Lower lobe of right lung (tissue), 2 donors: ENCODE data around the gene ETV6. TPM values are rescaled to one million over a fixed set of nuclear protein-coding genes. Genes with fewer than 3 reads are reported as not detected.
"Not testable (repeated sequence)": the region's sequence is repeated elsewhere in the genome, so short reads cannot be mapped to it uniquely, and the experiment has no call there.

ENCODE experiments used
- ATAC-seq, 2 donors: fragments of 200-7000 bp; cut with Tn5 transposase; one replicate each; pipeline ENCODE4 v1.9.1; 2020 to 2022; ENCODE audit warnings: mild to moderate bottlenecking in 2 of 2, moderate library complexity in 2 of 2
- DNase-seq: peaks from one replicate; pipeline ENCODE4 v3.0.0-alpha.2; 2020
- H3K27ac ChIP-seq: fragments of 200-600 bp; one replicate; pipeline ENCODE4 v1.8.0; 2022
- H3K27me3 ChIP-seq: fragments of 200-600 bp; one replicate; pipeline ENCODE4 v1.8.0; 2022; ENCODE audit warnings: low read depth
- H3K36me3 ChIP-seq: fragments of 200-600 bp; one replicate; pipeline ENCODE4 v1.8.0; 2022; ENCODE audit warnings: mild to moderate bottlenecking
- H3K4me1 ChIP-seq: fragments of 200-600 bp; one replicate; pipeline ENCODE4 v1.8.0; 2022
- H3K4me3 ChIP-seq: fragments of 200-600 bp; one replicate; pipeline ENCODE4 v1.8.0; 2022; ENCODE audit warnings: mild to moderate bottlenecking
- H3K9me3 ChIP-seq: fragments of 200-600 bp; one replicate; pipeline ENCODE4 v1.8.0; 2022
- intact Hi-C: fragments of 100-400 bp; cut with DNase I; formaldehyde crosslinking; loops from one replicate; pipeline ENCODE4 v1.11.0; 2022
- total RNA-seq: library from RNA; stranded (reverse); fragmentation: NEBNext Ultra II Directional; extraction: Animal tissue kit (Norgen Biotek cat#: 25700); gene quantifications from one replicate; pipeline ENCODE4 v1.2.1, GENCODE V29; 2021
- TF ChIP-seq, protein P1 (sequence below): fragments of 200-600 bp; IDR thresholded peaks from one replicate; pipeline ENCODE4 v1.8.0; 2022; ENCODE audit warnings: antibody characterized with exemption, mild to moderate bottlenecking
- donor health status: DM: no; HTN: yes; CAD: no; lungs with severe emphysema.

The ETV6 gene
- total RNA-seq, 1 donor from 2014 or later = 48.4 TPM

DNA sequence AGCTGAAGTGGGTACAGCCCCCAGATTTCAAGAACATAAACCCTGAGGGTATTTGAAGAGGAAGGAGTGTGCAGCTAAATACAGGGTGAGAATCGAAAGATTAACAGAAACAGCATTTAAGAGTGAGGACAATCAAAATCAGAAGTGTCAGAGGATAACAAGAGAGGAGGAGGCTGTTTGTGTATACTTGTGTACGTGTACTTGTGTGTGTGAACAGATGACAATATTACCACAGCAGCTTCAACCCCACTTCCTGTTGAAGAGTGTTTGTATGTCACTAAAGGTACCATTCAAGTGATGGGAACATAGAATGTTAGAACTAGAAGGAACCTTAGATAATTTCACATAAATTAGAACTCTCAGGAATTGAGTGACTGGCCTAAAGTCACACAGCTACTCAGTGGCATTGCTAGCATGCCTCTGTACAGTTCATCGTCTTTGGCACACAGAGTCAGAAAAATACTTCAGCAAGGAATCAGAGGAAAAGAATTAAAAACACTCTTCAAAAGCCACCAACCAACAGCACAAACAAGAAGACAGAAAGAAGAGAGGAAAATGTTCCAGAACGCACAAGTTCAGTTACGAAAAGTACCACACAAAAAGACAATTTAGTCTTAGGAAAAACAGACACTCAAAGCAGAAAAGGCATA, 256.9 kb downstream of the ETV6 start:
- Histone ChIP-seq H3K4me1 (no peaks in the 10 kb centered on the region), H3K4me3 (no peak overlapping the region), H3K27ac (no peak overlapping the region), H3K36me3 (no peaks in the 10 kb centered on the region), H3K27me3 (no peaks in the 10 kb centered on the region), H3K9me3 (peaks cover 4% of the 10 kb centered on the region)
- intact Hi-C loops = no loop called here
- ATAC-seq = no peak
- TF ChIP-seq, protein P1, sequence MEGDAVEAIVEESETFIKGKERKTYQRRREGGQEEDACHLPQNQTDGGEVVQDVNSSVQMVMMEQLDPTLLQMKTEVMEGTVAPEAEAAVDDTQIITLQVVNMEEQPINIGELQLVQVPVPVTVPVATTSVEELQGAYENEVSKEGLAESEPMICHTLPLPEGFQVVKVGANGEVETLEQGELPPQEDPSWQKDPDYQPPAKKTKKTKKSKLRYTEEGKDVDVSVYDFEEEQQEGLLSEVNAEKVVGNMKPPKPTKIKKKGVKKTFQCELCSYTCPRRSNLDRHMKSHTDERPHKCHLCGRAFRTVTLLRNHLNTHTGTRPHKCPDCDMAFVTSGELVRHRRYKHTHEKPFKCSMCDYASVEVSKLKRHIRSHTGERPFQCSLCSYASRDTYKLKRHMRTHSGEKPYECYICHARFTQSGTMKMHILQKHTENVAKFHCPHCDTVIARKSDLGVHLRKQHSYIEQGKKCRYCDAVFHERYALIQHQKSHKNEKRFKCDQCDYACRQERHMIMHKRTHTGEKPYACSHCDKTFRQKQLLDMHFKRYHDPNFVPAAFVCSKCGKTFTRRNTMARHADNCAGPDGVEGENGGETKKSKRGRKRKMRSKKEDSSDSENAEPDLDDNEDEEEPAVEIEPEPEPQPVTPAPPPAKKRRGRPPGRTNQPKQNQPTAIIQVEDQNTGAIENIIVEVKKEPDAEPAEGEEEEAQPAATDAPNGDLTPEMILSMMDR = no peak
- DNase-seq = no peak

DNA sequence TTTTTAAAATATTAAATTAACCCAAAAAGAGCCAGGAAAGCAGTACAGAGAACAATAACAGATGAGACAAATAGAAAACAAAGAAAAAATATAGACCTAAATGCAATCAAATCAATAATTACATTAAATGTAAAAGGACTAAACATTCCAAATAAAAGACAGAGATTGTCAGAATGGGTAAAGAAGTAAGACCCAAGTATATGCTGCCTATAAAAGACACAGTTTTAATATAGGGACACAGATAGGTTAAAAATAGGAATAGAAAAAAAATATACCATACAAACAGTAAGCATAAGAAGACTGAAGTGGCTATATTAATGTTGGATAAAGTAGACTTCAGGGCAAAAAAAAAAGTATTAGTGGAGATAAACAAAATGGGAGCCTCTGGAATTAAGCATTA, 258.2 kb downstream of the ETV6 start:
- intact Hi-C loops = no loop called here
- TF ChIP-seq, protein P1 = no peak
- no peak overlapping the region for H3K4me3 ChIP-seq
- H3K4me1 ChIP-seq = no peaks in the 10 kb centered on the region
- no peak for ATAC-seq
- H3K27ac ChIP-seq = no peak overlapping the region
- no peaks in the 10 kb centered on the region for H3K27me3 ChIP-seq
- no peaks in the 10 kb centered on the region for H3K36me3 ChIP-seq
- DNase-seq = no peak
- H3K9me3 ChIP-seq = peaks cover 4% of the 10 kb centered on the region

DNA sequence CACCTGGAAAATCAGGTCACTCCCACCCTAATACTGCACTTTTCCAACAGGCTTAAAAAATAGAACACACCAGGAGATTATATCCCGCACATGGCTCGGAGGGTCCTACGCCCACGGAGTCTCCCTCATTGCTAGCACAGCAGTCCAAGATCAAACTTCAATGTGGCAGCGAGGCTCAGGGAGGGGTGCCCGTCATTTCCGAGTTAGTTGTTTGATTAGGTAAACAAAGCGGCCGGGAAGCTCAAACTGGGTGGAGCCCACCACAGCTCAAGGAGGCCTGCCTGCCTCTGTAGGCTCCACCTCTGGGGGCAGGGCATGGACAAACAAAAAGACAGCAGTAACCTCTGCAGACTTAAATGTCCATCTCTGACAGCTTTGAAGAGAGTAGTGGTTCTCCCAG, 259.9 kb downstream of the ETV6 start:
- H3K27me3 ChIP-seq, DNase-seq, intact Hi-C loops, H3K4me3 ChIP-seq, H3K27ac ChIP-seq, H3K4me1 ChIP-seq, H3K9me3 ChIP-seq, ATAC-seq, H3K36me3 ChIP-seq: not testable (repeated sequence)

DNA sequence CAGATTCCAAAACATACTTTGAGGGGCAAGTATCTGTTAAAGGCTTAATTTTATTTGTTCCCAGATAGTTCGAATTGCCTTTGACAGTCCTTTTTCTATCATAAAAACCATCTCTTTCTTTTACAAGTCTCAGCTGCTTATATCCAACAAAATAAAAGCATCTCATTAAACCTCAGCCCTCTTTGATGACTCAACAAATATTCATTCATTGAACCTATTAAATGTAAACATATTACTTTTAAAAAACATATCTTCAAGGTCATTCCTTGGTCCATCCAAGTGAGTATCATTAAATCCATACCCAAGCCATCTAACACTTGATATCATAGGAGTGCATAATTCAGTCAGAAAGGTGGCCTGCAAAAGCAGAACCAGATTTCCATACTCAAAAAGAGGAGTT, 266.6 kb downstream of the ETV6 start:
- no peaks in the 10 kb centered on the region for H3K27me3 ChIP-seq

DNA sequence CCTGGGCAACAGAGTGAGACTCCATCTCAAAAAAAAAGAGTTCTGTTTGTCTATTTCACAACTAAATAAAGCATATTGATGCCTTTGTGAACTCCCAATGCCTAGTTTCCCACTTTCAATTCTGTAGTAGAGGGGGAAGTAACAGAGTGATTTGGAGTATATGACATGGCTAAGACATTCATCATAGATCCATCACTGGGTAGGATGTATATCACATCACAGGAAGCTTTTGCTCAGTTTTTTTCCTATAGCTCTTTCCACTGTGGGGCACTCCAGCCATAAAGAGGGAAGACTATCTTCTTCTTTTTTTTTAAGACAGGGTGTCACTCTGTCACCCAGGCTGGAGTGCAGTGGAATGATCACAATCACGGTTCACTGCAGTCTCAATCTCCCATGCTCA, 267.3 kb downstream of the ETV6 start:
- no peak overlapping the region for H3K4me3 ChIP-seq
- DNase-seq = no peak
- no peaks in the 10 kb centered on the region for H3K27me3 ChIP-seq
- H3K9me3 ChIP-seq = no peaks in the 10 kb centered on the region
- TF ChIP-seq, protein P1 = no peak
- H3K36me3 ChIP-seq = no peaks in the 10 kb centered on the region
- no peak for ATAC-seq
- H3K27ac ChIP-seq = no peak overlapping the region
- H3K4me1 ChIP-seq = no peaks in the 10 kb centered on the region
- intact Hi-C loops = no loop called here

More for the DNA sequence above, 266.6 kb downstream of the ETV6 start:
- no peaks in the 10 kb centered on the region for H3K9me3 ChIP-seq
- H3K4me3 ChIP-seq = no peak overlapping the region
- no peaks in the 10 kb centered on the region for H3K36me3 ChIP-seq
- intact Hi-C loops = no loop called here
- H3K27ac ChIP-seq = no peak overlapping the region
- ATAC-seq = no peak
- DNase-seq = no peak
- TF ChIP-seq, protein P1 = no peak
- H3K4me1 ChIP-seq = no peaks in the 10 kb centered on the region

DNA sequence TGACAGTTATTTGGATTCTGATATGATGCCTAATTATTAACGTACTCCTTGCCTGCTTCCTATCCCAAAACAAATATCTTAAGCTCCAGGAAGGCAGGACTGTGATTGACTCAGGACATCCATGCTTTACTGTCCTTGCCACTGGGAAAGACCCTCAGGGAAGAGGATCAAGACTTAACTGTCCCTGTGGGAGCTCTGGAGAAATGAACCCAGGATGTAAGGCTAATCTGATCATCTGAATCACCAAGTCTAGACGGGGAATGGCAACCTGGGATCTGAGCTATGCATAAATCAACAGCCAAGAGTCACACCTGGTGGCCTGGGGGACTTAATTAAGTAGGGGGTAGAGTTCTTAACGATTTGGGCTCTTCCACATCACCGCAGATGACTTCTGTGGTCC, 268.0 kb downstream of the ETV6 start:
- no peak for ATAC-seq
- no peak for DNase-seq
- TF ChIP-seq, protein P1 = no peak
- Histone ChIP-seq H3K36me3 (no peaks in the 10 kb centered on the region), H3K9me3 (no peaks in the 10 kb centered on the region), H3K27me3 (no peaks in the 10 kb centered on the region), H3K27ac (no peak overlapping the region), H3K4me3 (no peak overlapping the region), H3K4me1 (no peaks in the 10 kb centered on the region)
- intact Hi-C loops = no loop called here
